ENCODE measurements around the gene ACIN1. TPM values are rescaled to one million over a fixed set of nuclear protein-coding genes. Genes with fewer than 3 reads are reported as not detected.
A peak's percentile ranks its signal among the peaks of the same experiment; 100 is the strongest.

The ACIN1 gene
- total and polyA plus RNA-seq, 2 of the 13 experiments (the other 11 are each of a cell fraction or from before 2014, with no cell fraction given) = 165 to 183 TPM

GRCh38 chr14:23057757-23058653, 36.9 kb downstream of the ACIN1 start (continued):
- TF ChIP-seq ZNF431 (CRISPR knock-in tag; IDR thresholded peaks at IDR 0.05; ENCODE audit: borderline replicate concordance, low read depth) (no peak), ZNF468 (CRISPR knock-in tag; IDR thresholded peaks at IDR 0.05) (peak; percentile 88; the same call in 1 of the 2 replicates), PHF20 (CRISPR knock-in tag; IDR thresholded peaks at IDR 0.05) (no peak), MED1 (CRISPR knock-in tag; IDR thresholded peaks at IDR 0.05) (peak; percentile 79), CHCHD3 (CRISPR knock-in tag; IDR thresholded peaks at IDR 0.05) (0 out of 2 replicates have a peak, but pooled peaks have one; percentile 36), SAFB2 (CRISPR knock-in tag; IDR thresholded peaks at IDR 0.05; ENCODE audit: borderline replicate concordance, low read depth) (no peak), RFX1 (IDR thresholded peaks at IDR 0.05) (no peak), TARDBP (CRISPR knock-in tag; IDR thresholded peaks at IDR 0.05) (peak; percentile 84), ZNF761 (CRISPR knock-in tag; conservative IDR thresholded peaks at IDR 0.05) (peak; percentile 69; the same call in 1 of the 2 replicates), HNRNPLL (IDR thresholded peaks at IDR 0.05; ENCODE audit: low read depth, low read length, poor library complexity, severe bottlenecking) (peak; percentile 67), RBM22 (optimal IDR thresholded peaks at IDR 0.05; ENCODE audit: low read length) (peak; percentile 100), ZNF644 (CRISPR knock-in tag; IDR thresholded peaks at IDR 0.05; ENCODE audit: low read depth) (0 out of 2 replicates have a peak, but pooled peaks have one; percentile 9), TBX2 (CRISPR knock-in tag; IDR thresholded peaks at IDR 0.05; ENCODE audit: borderline replicate concordance) (peak; percentile 70; the same call in 1 of the 2 replicates), ZBTB42 (CRISPR knock-in tag; IDR thresholded peaks at IDR 0.05) (0 out of 2 replicates have a peak, but pooled peaks have one; percentile 78), SRSF4 (IDR thresholded peaks at IDR 0.05; ENCODE audit: low read depth, low read length, poor library complexity, severe bottlenecking) (peak; percentile 45), ZNF605 (CRISPR knock-in tag; IDR thresholded peaks at IDR 0.05) (peak; percentile 91), ZNF350 (CRISPR knock-in tag; IDR thresholded peaks at IDR 0.05; ENCODE audit: borderline replicate concordance, low read depth) (peak; percentile 97), ZFP37 (CRISPR knock-in tag; IDR thresholded peaks at IDR 0.05; ENCODE audit: borderline replicate concordance) (peak; percentile 93), ATF5 (CRISPR knock-in tag; IDR thresholded peaks at IDR 0.05; ENCODE audit: low read depth) (0 out of 2 replicates have a peak, but pooled peaks have one; percentile 10), MEIS1 (CRISPR knock-in tag; IDR thresholded peaks at IDR 0.05; ENCODE audit: borderline replicate concordance) (peak; percentile 91), NCOR1 (IDR thresholded peaks at IDR 0.05; ENCODE audit: borderline replicate concordance, low read length) (no peak), MAX (IDR thresholded peaks at IDR 0.05) (no peak), CREB3 (CRISPR knock-in tag; IDR thresholded peaks at IDR 0.05) (no peak)
- TF ChIP-seq, protein P1, sequence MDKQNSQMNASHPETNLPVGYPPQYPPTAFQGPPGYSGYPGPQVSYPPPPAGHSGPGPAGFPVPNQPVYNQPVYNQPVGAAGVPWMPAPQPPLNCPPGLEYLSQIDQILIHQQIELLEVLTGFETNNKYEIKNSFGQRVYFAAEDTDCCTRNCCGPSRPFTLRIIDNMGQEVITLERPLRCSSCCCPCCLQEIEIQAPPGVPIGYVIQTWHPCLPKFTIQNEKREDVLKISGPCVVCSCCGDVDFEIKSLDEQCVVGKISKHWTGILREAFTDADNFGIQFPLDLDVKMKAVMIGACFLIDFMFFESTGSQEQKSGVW (CRISPR knock-in tag; IDR thresholded peaks at IDR 0.05; ENCODE audit: borderline replicate concordance) = no peak
- TF ChIP-seq, protein P2, sequence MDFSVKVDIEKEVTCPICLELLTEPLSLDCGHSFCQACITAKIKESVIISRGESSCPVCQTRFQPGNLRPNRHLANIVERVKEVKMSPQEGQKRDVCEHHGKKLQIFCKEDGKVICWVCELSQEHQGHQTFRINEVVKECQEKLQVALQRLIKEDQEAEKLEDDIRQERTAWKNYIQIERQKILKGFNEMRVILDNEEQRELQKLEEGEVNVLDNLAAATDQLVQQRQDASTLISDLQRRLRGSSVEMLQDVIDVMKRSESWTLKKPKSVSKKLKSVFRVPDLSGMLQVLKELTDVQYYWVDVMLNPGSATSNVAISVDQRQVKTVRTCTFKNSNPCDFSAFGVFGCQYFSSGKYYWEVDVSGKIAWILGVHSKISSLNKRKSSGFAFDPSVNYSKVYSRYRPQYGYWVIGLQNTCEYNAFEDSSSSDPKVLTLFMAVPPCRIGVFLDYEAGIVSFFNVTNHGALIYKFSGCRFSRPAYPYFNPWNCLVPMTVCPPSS (IDR thresholded peaks at IDR 0.05) = no peak

All from HepG2 (cell line).